GM23338 (cell line): Measurements from ENCODE around the gene LTB4R. TPM values are rescaled to one million over a fixed set of nuclear protein-coding genes. Genes with fewer than 3 reads are reported as not detected.

Source experiments
- ATAC-seq: fragments of 200-7000 bp; cut with Tn5 transposase; 3 replicates; pipeline ENCODE4 v1.9.1; 2020
- DNase-seq: peaks from one replicate; pipeline ENCODE4 v3.0.0-alpha.2; 2015; ENCODE audit warnings: low spot score
- H2AFZ ChIP-seq: fragments of 200-600 bp; sonication (generic); 2 replicates; pipeline ENCODE4 v1.8.0; 2016; ENCODE audit warnings: antibody characterized with exemption, mild to moderate bottlenecking, moderate library complexity
- H3F3A ChIP-seq: fragments of 200-600 bp; sonication (generic); replicated peaks from 2 replicates; pipeline ENCODE4 v1.8.0; 2017; ENCODE audit warnings: antibody characterized with exemption, mixed run types, low read depth
- H3K27ac ChIP-seq: fragments of 200-600 bp; sonication (generic); 2 replicates; pipeline ENCODE4 v1.6.1; 2016; ENCODE audit warnings: low read depth
- H3K27me3 ChIP-seq: fragments of 200-600 bp; sonication (generic); 2 replicates; pipeline ENCODE4 v1.8.0; 2016; ENCODE audit warnings: mild to moderate bottlenecking, mixed run types, moderate library complexity; ENCODE audit not compliant: insufficient read depth
- H3K36me3 ChIP-seq: fragments of 200-600 bp; sonication (generic); 2 replicates; pipeline ENCODE4 v1.8.0; 2016; ENCODE audit warnings: mild to moderate bottlenecking; ENCODE audit not compliant: insufficient read depth
- H3K4me1 ChIP-seq: fragments of 200-600 bp; sonication (generic); 2 replicates; pipeline ENCODE4 v1.8.0; 2016; ENCODE audit warnings: mild to moderate bottlenecking, moderate library complexity; ENCODE audit not compliant: insufficient read depth
- H3K4me2 ChIP-seq: fragments of 200-600 bp; sonication (generic); 2 replicates; pipeline ENCODE4 v1.7.1; 2017; ENCODE audit warnings: mixed run types
- H3K4me3 ChIP-seq: fragments of 200-600 bp; sonication (generic); 2 replicates; pipeline ENCODE4 v1.6.1; 2016; ENCODE audit warnings: mixed run types
- H3K79me2 ChIP-seq: fragments of 200-600 bp; sonication (generic); replicated peaks from 2 replicates; pipeline ENCODE4 v1.8.0; 2017; ENCODE audit warnings: mild to moderate bottlenecking; ENCODE audit not compliant: insufficient read depth
- H3K9me2 ChIP-seq: fragments of 200-600 bp; sonication (generic); 2 replicates; pipeline ENCODE4 v1.8.0; 2017; ENCODE audit not compliant: insufficient read depth
- H4K20me1 ChIP-seq: fragments of 200-600 bp; sonication (generic); replicated peaks from 2 replicates; pipeline ENCODE4 v1.8.0; 2017; ENCODE audit warnings: mild to moderate bottlenecking; ENCODE audit not compliant: insufficient read depth
- H3K27ac Mint-ChIP-seq: 2 replicates; pipeline ENCODE4 v1.8.0; 2020; ENCODE audit warnings: inconsistent platforms, mild to moderate bottlenecking, moderate library complexity, mixed read lengths
- H3K27me3 Mint-ChIP-seq: 3 replicates; pipeline ENCODE4 v1.8.0; 2022; ENCODE audit warnings: low read depth, mild to moderate bottlenecking, moderate library complexity, mixed read lengths, inconsistent platforms; ENCODE audit not compliant: insufficient read depth, poor library complexity
- H3K36me3 Mint-ChIP-seq: 3 replicates; pipeline ENCODE4 v1.8.0; 2021; ENCODE audit warnings: low read depth, mild to moderate bottlenecking, inconsistent platforms, moderate library complexity, mixed read lengths
- H3K4me1 Mint-ChIP-seq: 3 replicates; pipeline ENCODE4 v1.8.0; 2020; ENCODE audit warnings: mild to moderate bottlenecking, inconsistent platforms, mixed read lengths
- H3K4me3 Mint-ChIP-seq: 3 replicates; pipeline ENCODE4 v1.8.0; 2021; ENCODE audit warnings: moderate library complexity, mild to moderate bottlenecking, inconsistent platforms, mixed read lengths
- H3K9me3 Mint-ChIP-seq: 3 replicates; pipeline ENCODE4 v1.8.0; 2020; ENCODE audit warnings: moderate library complexity, mild to moderate bottlenecking, inconsistent platforms, mixed read lengths
- CREB1 ChIP-seq: fragments of 250-450 bp; sonication (Bioruptor Pico); IDR thresholded peaks from 2 replicates; pipeline ENCODE4 v1.5.0; 2020; ENCODE audit warnings: low read depth, mild to moderate bottlenecking, moderate library complexity
- CTCF ChIP-seq, 2 experiments: fragments of 200-600 bp in 1 of 2; sonication (generic) in 1 of 2; conservative IDR thresholded peaks; 2 replicates each; pipeline versions ENCODE4 v1.5.1 to v1.6.1; 2016 to 2017; ENCODE audit warnings: antibody characterized with exemption in 2 of 2, low read depth in 2 of 2, mild to moderate bottlenecking in 2 of 2, moderate library complexity in 1 of 2
- ETS1 ChIP-seq: IDR thresholded peaks from 2 replicates; pipeline ENCODE4 v1.6.1; 2016; ENCODE audit warnings: antibody characterized with exemption
- EZH2 ChIP-seq: fragments of 200-600 bp; sonication (generic); IDR thresholded peaks from one replicate; pipeline ENCODE4 v1.8.0; 2017; ENCODE audit warnings: antibody characterized with exemption, mild to moderate bottlenecking, low read depth; ENCODE audit not compliant: unreplicated experiment
- EZH2phosphoT487 ChIP-seq: fragments of 200-600 bp; sonication (generic); IDR thresholded peaks from one replicate; pipeline ENCODE4 v1.8.1; 2018; ENCODE audit warnings: antibody characterized with exemption; ENCODE audit not compliant: unreplicated experiment
- JUNB ChIP-seq: IDR thresholded peaks from one replicate; pipeline ENCODE4 v1.6.1; 2016; ENCODE audit warnings: antibody characterized with exemption; ENCODE audit not compliant: unreplicated experiment
- NANOG ChIP-seq: IDR thresholded peaks from 2 replicates; pipeline ENCODE4 v1.6.1; 2016; ENCODE audit warnings: antibody characterized with exemption, borderline replicate concordance
- POLR2AphosphoS5 ChIP-seq: IDR thresholded peaks from 2 replicates; pipeline ENCODE4 v1.6.1; 2016; ENCODE audit warnings: antibody characterized with exemption, low read depth
- REST ChIP-seq: IDR thresholded peaks from one replicate; pipeline ENCODE4 v1.6.1; 2018; ENCODE audit warnings: antibody characterized with exemption; ENCODE audit not compliant: unreplicated experiment
- STAT1 ChIP-seq: IDR thresholded peaks from one replicate; pipeline ENCODE4 v1.6.1; 2016; ENCODE audit warnings: antibody characterized with exemption; ENCODE audit not compliant: unreplicated experiment
- ZNF114 ChIP-seq: fragments of 250-450 bp; sonication (Bioruptor Pico); IDR thresholded peaks from 2 replicates; pipeline ENCODE4 v1.5.0; 2020; ENCODE audit warnings: mild to moderate bottlenecking, moderate library complexity
- ZNF331 ChIP-seq: fragments of 250-450 bp; sonication (Bioruptor Pico); IDR thresholded peaks from 2 replicates; pipeline ENCODE4 v1.5.0; 2020; ENCODE audit warnings: low read depth, mild to moderate bottlenecking, moderate library complexity
- ZNF462 ChIP-seq: fragments of 250-450 bp; sonication (Bioruptor Pico); IDR thresholded peaks from 2 replicates; pipeline ENCODE4 v1.5.0; 2020; ENCODE audit warnings: mild to moderate bottlenecking, moderate library complexity
- polyA plus RNA-seq: library from polyadenylated mRNA; unstranded; fragments of >200 nt; fragmentation: Nextera tagmentation; extraction: Ambion mirVana; gene quantifications from 2 replicates; pipeline ENCODE4 v1.2.1, GENCODE V29; 2016
- total RNA-seq: library from RNA; depleted of rRNA; stranded (reverse); fragments of >200 nt; shearing (Covaris generic); gene quantifications from 2 replicates; pipeline ENCODE4 v1.2.3, GENCODE V29; 2014

The LTB4R gene
- total and polyA plus RNA-seq, 2 experiments from 2014 or later, result 2.1 to 4.7 TPM

- DNase-seq, result no peak
- peaks cover 2% of the 10 kb centered on the region; the same call in 1 of the 3 replicates for H3K4me1 Mint-ChIP-seq
- no peak overlapping the region for H3K4me3 ChIP-seq
- H3K27ac Mint-ChIP-seq, result no peak overlapping the region
- H3K4me2 ChIP-seq, result no peak overlapping the region
- no peak overlapping the region for H3K27ac ChIP-seq
- no peaks in the 10 kb centered on the region for H3K9me2 ChIP-seq
- H3K9me3 Mint-ChIP-seq, result no peaks in the 10 kb centered on the region
- H3K4me3 Mint-ChIP-seq, result no peak overlapping the region
- no peaks in the 10 kb centered on the region; the same call in 2 of the 3 replicates for H3K36me3 Mint-ChIP-seq
- no peak for ATAC-seq
- H2AFZ ChIP-seq, result no peak overlapping the region
- H3K4me1 ChIP-seq, result no peaks in the 10 kb centered on the region
- H3K36me3 ChIP-seq, result no peaks in the 10 kb centered on the region
- peaks cover 19% of the 10 kb centered on the region for H3K27me3 Mint-ChIP-seq
- H3F3A ChIP-seq, result no peaks in the 10 kb centered on the region
- no peaks in the 10 kb centered on the region for H4K20me1 ChIP-seq
- no peak for TF ChIP-seq STAT1
- TF ChIP-seq CTCF (conservative IDR thresholded peaks at IDR 0.05; ENCODE audit: low read depth in 2 of 2), result no peak
- TF ChIP-seq REST, result no peak
- TF ChIP-seq EZH2phosphoT487, result no peak
- no peak for TF ChIP-seq CREB1
- TF ChIP-seq EZH2, result no peak
- no peak for TF ChIP-seq JUNB
- no peak for TF ChIP-seq NANOG
- TF ChIP-seq ZNF462 (CRISPR knock-in tag), result no peak
- no peak for TF ChIP-seq ETS1
- no peak for TF ChIP-seq ZNF114 (CRISPR knock-in tag)
- no peak for TF ChIP-seq ZNF331
- TF ChIP-seq POLR2AphosphoS5, result no peak
- H3K79me2 ChIP-seq, result no peaks in the 10 kb centered on the region
- H3K27me3 ChIP-seq, result peaks cover 40% of the 10 kb centered on the region
Observed at GRCh38 chr14:24322672-24323071, 11.4 kb downstream of the LTB4R start.
